Osteocyte (in vitro differentiated cells): ENCODE results near the gene CASP6. TPM values are rescaled to one million over a fixed set of nuclear protein-coding genes. Genes with fewer than 3 reads are reported as not detected.

Source experiments
- DNase-seq: peaks from one replicate; pipeline ENCODE4 v3.0.0; 2021; ENCODE audit warnings: mixed read lengths; ENCODE audit not compliant: unreplicated experiment; ENCODE audit errors: extremely low spot score
- H3K27ac Mint-ChIP-seq: one replicate; pipeline ENCODE4 v1.8.0; 2021; ENCODE audit warnings: mild to moderate bottlenecking, mixed read lengths; ENCODE audit not compliant: unreplicated experiment
- H3K27me3 Mint-ChIP-seq: one replicate; pipeline ENCODE4 v1.8.0; 2021; ENCODE audit warnings: mixed read lengths; ENCODE audit not compliant: unreplicated experiment
- H3K36me3 Mint-ChIP-seq: one replicate; pipeline ENCODE4 v1.8.0; 2021; ENCODE audit warnings: mixed read lengths; ENCODE audit not compliant: unreplicated experiment
- H3K4me1 Mint-ChIP-seq: one replicate; pipeline ENCODE4 v1.8.0; 2021; ENCODE audit warnings: mixed read lengths; ENCODE audit not compliant: unreplicated experiment
- H3K4me3 Mint-ChIP-seq: one replicate; pipeline ENCODE4 v1.8.0; 2021; ENCODE audit warnings: mild to moderate bottlenecking, moderate library complexity, mixed read lengths; ENCODE audit not compliant: unreplicated experiment
- H3K9me3 Mint-ChIP-seq: one replicate; pipeline ENCODE4 v1.8.0; 2021; ENCODE audit warnings: mixed read lengths; ENCODE audit not compliant: unreplicated experiment
- total RNA-seq: library from RNA; stranded (reverse); gene quantifications from 2 replicates; pipeline ENCODE4 v1.2.1, GENCODE V29; 2021
- TF ChIP-seq, protein P1 (sequence below): fragments of 200-600 bp; sonication (generic); IDR thresholded peaks from 2 replicates; pipeline ENCODE4 v1.5.0; 2021; ENCODE audit warnings: antibody characterized with exemption, mild to moderate bottlenecking, moderate library complexity

Gene CASP6
- total RNA-seq, 1 donor from 2014 or later = 19.8 TPM

- no peaks in the 10 kb centered on the region for H3K4me1 Mint-ChIP-seq
- DNase-seq = no peak
- H3K4me3 Mint-ChIP-seq = no peak overlapping the region
- H3K27me3 Mint-ChIP-seq = peaks cover 19% of the 10 kb centered on the region
- H3K9me3 Mint-ChIP-seq = no peaks in the 10 kb centered on the region
- H3K27ac Mint-ChIP-seq = no peak overlapping the region
- TF ChIP-seq, protein P1, sequence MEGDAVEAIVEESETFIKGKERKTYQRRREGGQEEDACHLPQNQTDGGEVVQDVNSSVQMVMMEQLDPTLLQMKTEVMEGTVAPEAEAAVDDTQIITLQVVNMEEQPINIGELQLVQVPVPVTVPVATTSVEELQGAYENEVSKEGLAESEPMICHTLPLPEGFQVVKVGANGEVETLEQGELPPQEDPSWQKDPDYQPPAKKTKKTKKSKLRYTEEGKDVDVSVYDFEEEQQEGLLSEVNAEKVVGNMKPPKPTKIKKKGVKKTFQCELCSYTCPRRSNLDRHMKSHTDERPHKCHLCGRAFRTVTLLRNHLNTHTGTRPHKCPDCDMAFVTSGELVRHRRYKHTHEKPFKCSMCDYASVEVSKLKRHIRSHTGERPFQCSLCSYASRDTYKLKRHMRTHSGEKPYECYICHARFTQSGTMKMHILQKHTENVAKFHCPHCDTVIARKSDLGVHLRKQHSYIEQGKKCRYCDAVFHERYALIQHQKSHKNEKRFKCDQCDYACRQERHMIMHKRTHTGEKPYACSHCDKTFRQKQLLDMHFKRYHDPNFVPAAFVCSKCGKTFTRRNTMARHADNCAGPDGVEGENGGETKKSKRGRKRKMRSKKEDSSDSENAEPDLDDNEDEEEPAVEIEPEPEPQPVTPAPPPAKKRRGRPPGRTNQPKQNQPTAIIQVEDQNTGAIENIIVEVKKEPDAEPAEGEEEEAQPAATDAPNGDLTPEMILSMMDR = no peak
- no peaks in the 10 kb centered on the region for H3K36me3 Mint-ChIP-seq
Measured at GRCh38 chr4:109748114-109748513, 44.9 kb upstream of the CASP6 start.

DNA sequence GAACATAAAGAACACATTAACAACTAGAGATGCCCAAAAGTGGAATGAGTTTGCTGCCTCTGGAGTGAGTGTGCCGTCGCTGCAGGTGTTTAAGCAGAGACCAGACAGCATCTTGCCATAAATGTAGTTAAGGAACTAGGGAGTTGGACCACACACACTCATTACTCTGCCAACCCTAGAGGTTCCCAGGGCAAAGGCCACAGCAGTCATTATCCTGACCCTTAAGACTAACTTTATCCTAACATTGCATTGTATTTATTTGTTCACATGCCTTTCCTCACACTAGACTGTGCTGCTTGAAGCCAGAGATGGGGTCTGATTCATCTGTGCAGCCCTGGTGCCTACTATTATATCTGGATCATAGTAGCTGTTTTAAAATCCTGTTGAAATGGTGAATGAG, 43.5 kb upstream of the CASP6 start:
- no peaks in the 10 kb centered on the region for H3K4me1 Mint-ChIP-seq
- no peaks in the 10 kb centered on the region for H3K36me3 Mint-ChIP-seq
- TF ChIP-seq, protein P1 = no peak

GRCh38 chr4:109745830-109746229, 42.6 kb upstream of the CASP6 start:
- peaks cover 40% of the 10 kb centered on the region for H3K27me3 Mint-ChIP-seq
- H3K9me3 Mint-ChIP-seq = no peaks in the 10 kb centered on the region
- no peaks in the 10 kb centered on the region for H3K36me3 Mint-ChIP-seq

More for the DNA sequence above, 43.5 kb upstream of the CASP6 start:
- Mint-ChIP-seq H3K4me3 (no peak overlapping the region), H3K27ac (no peak overlapping the region), H3K27me3 (peaks cover 31% of the 10 kb centered on the region), H3K9me3 (no peaks in the 10 kb centered on the region)
- DNase-seq = no peak

DNA sequence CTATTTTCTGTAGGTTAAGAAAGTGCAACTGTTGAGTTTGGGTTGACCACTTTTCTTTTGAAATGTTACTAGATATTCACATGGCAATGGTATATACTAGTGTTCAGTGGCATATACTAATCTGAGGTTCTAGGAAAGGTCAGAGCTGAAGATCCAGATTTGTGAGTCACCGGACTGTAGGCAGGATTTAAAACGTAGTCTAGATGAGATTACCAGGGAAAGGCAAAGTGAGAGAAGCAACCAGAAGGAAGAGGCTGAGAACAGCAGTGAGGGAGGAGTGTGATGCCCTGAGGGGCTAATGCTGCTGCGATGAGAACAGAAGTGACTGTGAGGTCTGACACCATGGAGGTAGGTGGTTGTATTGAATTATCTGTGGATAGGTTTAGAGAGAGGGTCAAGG, 36.3 kb upstream of the CASP6 start:
- Mint-ChIP-seq H3K27me3 (peaks cover 40% of the 10 kb centered on the region), H3K27ac (no peak overlapping the region), H3K4me3 (no peak overlapping the region), H3K4me1 (no peaks in the 10 kb centered on the region), H3K36me3 (no peaks in the 10 kb centered on the region), H3K9me3 (no peaks in the 10 kb centered on the region)
- TF ChIP-seq, protein P1 = no peak
- no peak for DNase-seq

More at GRCh38 chr4:109745830-109746229, 42.6 kb upstream of the CASP6 start:
- TF ChIP-seq, protein P1 = no peak
- H3K4me1 Mint-ChIP-seq = no peaks in the 10 kb centered on the region
- DNase-seq = no peak
- no peak overlapping the region for H3K4me3 Mint-ChIP-seq
- no peak overlapping the region for H3K27ac Mint-ChIP-seq

- Mint-ChIP-seq H3K9me3 (no peaks in the 10 kb centered on the region), H3K27ac (no peak overlapping the region), H3K4me1 (no peaks in the 10 kb centered on the region), H3K27me3 (peaks cover 35% of the 10 kb centered on the region), H3K36me3 (no peaks in the 10 kb centered on the region), H3K4me3 (no peak overlapping the region)
- TF ChIP-seq, protein P1 = no peak
- DNase-seq = no peak
Measured at GRCh38 chr4:109738104-109738872, 35.0 kb upstream of the CASP6 start.
